ENCODE data around the gene NBDY.

DNA sequence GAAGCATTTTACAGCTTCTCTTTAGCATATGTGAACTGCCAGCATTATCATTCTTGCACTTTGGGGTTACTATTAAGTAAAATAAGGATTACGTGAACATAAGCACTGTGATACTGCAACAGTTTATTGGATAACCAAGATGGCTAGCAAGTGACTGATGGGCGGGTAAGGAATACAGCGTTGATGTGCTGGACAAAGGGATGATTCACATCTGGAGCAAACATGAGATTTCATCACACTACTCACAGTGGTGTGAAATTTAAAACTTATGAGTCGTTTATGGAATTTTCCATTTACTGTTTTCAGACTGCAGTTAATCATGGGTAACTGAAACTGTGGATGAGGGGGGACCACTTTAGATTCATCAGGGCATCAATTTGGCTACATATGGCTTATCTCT, 16.0 kb downstream of the NBDY start:
- no peak for TF ChIP-seq EZH2 (IDR thresholded peaks at IDR 0.05; ENCODE audit: borderline replicate concordance, low read depth, low read length, severe bottlenecking)
- TF ChIP-seq CTCF (IDR thresholded peaks at IDR 0.05; ENCODE audit: extremely low read depth in 1 of 2, insufficient read depth in 1 of 2, low read depth in 1 of 2, low read length in 2 of 2) = no peak
- TF ChIP-seq POLR2A (IDR thresholded peaks at IDR 0.05; ENCODE audit: low read depth, low read length) = no peak
- no peak for TF ChIP-seq POLR2AphosphoS5 (IDR thresholded peaks at IDR 0.05; ENCODE audit: insufficient read depth, low read depth, low read length)
